ENCODE measurements around the gene FMNL2. TPM values are rescaled to one million over a fixed set of nuclear protein-coding genes. Genes with fewer than 3 reads are reported as not detected.

The FMNL2 gene
- total and polyA plus RNA-seq, 2 of the 4 experiments (the other 2 are of a cell fraction) = 10.9 to 11.4 TPM

GRCh38 chr2:152676461-152676860, 341.5 kb downstream of the FMNL2 start:
- POLR2A ChIA-PET (ENCODE audit: unreplicated experiment) = no interaction called here
- Histone ChIP-seq H3K4me2 (ENCODE audit: low read depth, low read length) (no peak overlapping the region), H3K18ac (ENCODE audit: low read depth, low read length) (no peak overlapping the region)

More at GRCh38 chr2:152676461-152676860, 341.5 kb downstream of the FMNL2 start:
- no peak overlapping the region for H3K4ac ChIP-seq (ENCODE audit: low read depth, low read length)
- WGBS, 2 experiments (ENCODE audit: extremely low coverage in 2 of 2, insufficient read length in 1 of 2) = no CpG with 5 or more reads among the region's 3 CpGs
- H2BK15ac ChIP-seq (ENCODE audit: low read depth, low read length) = no peak overlapping the region
- in situ Hi-C loops (cut with MboI; ENCODE audit: low sequenced_read_pairs) = no loop called here
- CTCF ChIA-PET = no interaction called here
- H2BK120ac ChIP-seq (ENCODE audit: low read depth, low read length) = no peak overlapping the region
- dilution Hi-C loops (cut with HindIII; ENCODE audit: low sequenced_read_pairs, unreplicated experiment) = no loop called here
- intact Hi-C loops (cut with micrococcal nuclease) = no loop called here
- BruUV-seq (replicated peaks) = no TSS peak
- H2BK20ac ChIP-seq (ENCODE audit: low read depth, low read length) = no peak overlapping the region
- TF ChIP-seq RFX5 (IDR thresholded peaks at IDR 0.05; ENCODE audit: low read depth, low read length) (no peak), NFE2L2 (IDR thresholded peaks at IDR 0.05; ENCODE audit: low read depth, low read length) (no peak), RCOR1 (IDR thresholded peaks at IDR 0.05; ENCODE audit: insufficient replicate concordance, low read length) (no peak), CHD1 (IDR thresholded peaks at IDR 0.05; ENCODE audit: low read depth, low read length) (no peak), FOS (IDR thresholded peaks at IDR 0.05; ENCODE audit: low read depth, low read length) (no peak), CEBPB (IDR thresholded peaks at IDR 0.05; ENCODE audit: low read depth, low read length) (no peak), MAFK (IDR thresholded peaks at IDR 0.05; ENCODE audit: low read depth, low read length) (no peak), MAZ (IDR thresholded peaks at IDR 0.05; ENCODE audit: borderline replicate concordance, low read depth, low read length) (no peak), RAD21 (IDR thresholded peaks at IDR 0.05; ENCODE audit: low read length) (no peak), BHLHE40 (IDR thresholded peaks at IDR 0.05; ENCODE audit: low read depth, low read length) (no peak), POLR2A (IDR thresholded peaks at IDR 0.05; ENCODE audit: low read depth, low read length) (no peak), ELK1 (IDR thresholded peaks at IDR 0.05; ENCODE audit: borderline replicate concordance, low read depth, low read length) (no peak), SMC3 (IDR thresholded peaks at IDR 0.05; ENCODE audit: low read depth, low read length) (no peak), USF2 (IDR thresholded peaks at IDR 0.05; ENCODE audit: low read depth, low read length) (no peak), CTCF (conservative IDR thresholded peaks at IDR 0.05; ENCODE audit: low read depth, low read length) (no peak), MXI1 (IDR thresholded peaks at IDR 0.05; ENCODE audit: borderline replicate concordance, low read depth, low read length) (no peak)
- H3K27ac ChIP-seq (ENCODE audit: insufficient read depth, low read length) = no peak overlapping the region
- no peak overlapping the region for H3K14ac ChIP-seq (replicated peaks; ENCODE audit: low read depth, low read length)
- H4K5ac ChIP-seq (ENCODE audit: low read depth, low read length) = no peak overlapping the region
- no peak overlapping the region for H3K9ac ChIP-seq (ENCODE audit: low read depth, low read length)
- no peak overlapping the region for H2AK9ac ChIP-seq (replicated peaks; ENCODE audit: low read depth, low read length, poor library complexity)
- H3K27me3 ChIP-seq (ENCODE audit: control insufficient read depth, insufficient read depth, low read length) = no peaks in the 10 kb centered on the region
- H2AK5ac ChIP-seq (ENCODE audit: low read depth, low read length) = no peak overlapping the region
- H4K8ac ChIP-seq (ENCODE audit: low read depth in 2 of 2, low read length in 2 of 2) = no peak overlapping the region
- H4K20me1 ChIP-seq (ENCODE audit: insufficient read depth, low read length) = no peaks in the 10 kb centered on the region
- DNase-seq (no peak), ATAC-seq (ENCODE audit: low read depth) (no peak)
- peaks cover 3% of the 10 kb centered on the region in 2 experiments; a peak in 1 of 4 replicates for H3K79me1 ChIP-seq (ENCODE audit: low read depth in 1 of 2, low read length in 2 of 2)
- H2BK5ac ChIP-seq (ENCODE audit: low read depth, low read length, poor library complexity, severe bottlenecking) = no peak overlapping the region
- H3K23ac ChIP-seq (ENCODE audit: low read depth, low read length) = no peak overlapping the region
- no peak overlapping the region for H4K91ac ChIP-seq (ENCODE audit: insufficient read depth, low read depth, low read length)
- no peaks in the 10 kb centered on the region for H3K9me3 ChIP-seq (ENCODE audit: control insufficient read depth, insufficient read depth, low read length)
- H3K36me3 ChIP-seq (ENCODE audit: control insufficient read depth, insufficient read depth, low read length) = peaks cover 22% of the 10 kb centered on the region
- H3K4me1 ChIP-seq (ENCODE audit: control insufficient read depth, insufficient read depth, low read length) = no peaks in the 10 kb centered on the region
- H3K9me1 ChIP-seq (ENCODE audit: insufficient read depth, low read length) = no peaks in the 10 kb centered on the region
- no peak overlapping the region for H3K4me3 ChIP-seq (ENCODE audit: insufficient read depth, low read depth, low read length)
- no peak overlapping the region for H2AFZ ChIP-seq (replicated peaks; ENCODE audit: low read length, poor library complexity)
- H3K56ac ChIP-seq (ENCODE audit: extremely low read depth, insufficient read depth, low read length) = no peak overlapping the region

All from IMR-90 (cell line).